Measurements from ENCODE around the gene ADISSP.
A peak's percentile ranks its signal among the peaks of the same experiment; 100 is the strongest.

ADISSP gene

DNA sequence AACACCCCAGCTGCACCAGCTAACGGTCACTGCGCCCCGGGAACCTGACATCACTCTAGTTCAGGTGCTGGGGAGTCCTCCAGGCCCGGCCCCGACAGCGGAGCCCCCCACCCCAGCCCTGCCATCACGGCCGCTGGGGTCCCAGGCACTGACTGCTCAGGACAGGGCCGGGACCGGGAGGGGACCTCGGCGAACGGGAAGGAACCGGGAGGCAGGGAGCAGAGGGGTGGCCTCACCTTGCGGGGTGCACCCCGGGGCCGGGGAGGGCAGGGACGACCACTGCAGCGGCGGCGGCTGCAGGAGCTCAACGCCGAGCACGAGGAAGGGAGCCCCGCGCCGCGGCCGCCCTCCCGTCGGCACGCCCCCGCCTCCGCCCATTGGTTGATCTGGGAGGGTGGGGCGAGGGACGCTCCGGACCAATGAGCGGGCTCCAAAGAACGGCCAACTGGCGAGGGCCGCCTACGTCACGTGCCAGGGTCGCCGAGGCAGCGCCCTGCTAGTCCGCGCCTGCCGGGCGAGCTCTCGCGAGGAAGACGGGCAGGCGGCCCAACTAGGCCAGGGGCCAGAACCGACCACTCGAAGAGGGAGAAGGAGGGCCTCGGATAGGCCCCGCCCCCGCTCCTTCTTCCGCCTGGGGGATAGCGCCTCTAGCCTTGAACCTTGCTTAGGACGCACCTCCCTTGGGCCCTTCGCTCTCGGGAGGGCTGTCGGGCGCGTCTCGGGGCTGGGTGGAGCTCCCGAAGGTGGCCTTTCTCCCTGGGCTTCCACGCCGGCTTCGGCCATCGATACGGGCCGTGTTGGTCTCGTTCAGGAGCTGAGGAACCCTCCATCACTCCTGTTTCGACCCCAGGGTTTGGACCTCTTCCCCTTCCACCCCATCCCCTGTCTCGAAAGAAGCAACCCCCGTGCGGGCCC is at the start of gene ADISSP:
Gene ADISSP, minus strand, starts transcription at position 327 of the 915 bp plus-strand sequence. CDS start 7,653 bp downstream, outside the sequence.
- peak; percentile 99 for DNase-seq

DNA sequence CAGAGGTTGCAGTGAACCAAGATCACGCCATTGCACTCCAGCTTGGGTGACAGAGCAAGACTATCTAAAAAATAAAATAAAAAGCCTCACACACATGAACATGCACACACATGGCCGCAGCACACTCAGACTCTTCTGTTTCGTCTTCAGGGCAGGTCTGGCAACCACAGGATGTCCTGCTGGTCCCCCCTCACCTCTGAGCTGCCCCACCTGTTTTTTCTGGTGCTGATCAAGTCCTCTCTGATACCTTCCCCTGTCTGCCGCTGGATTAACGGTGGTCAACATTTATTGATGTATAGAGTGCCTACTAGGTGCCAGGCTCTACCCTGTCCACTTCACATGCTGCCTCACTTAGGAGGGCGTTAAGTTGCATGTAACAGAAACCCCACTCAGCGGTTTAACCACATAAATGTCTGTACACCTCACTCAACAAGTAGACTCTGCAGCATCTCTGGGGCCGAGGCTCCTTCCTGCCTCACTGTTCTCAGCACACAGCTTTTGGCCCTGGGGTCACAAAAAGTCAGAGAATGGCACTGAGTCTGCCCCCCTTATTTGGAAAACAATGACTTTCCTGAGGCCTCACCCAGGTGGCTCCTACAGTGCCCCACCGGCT is 48.3 kb upstream of the ADISSP start:
- DNase-seq, result no peak

DNA sequence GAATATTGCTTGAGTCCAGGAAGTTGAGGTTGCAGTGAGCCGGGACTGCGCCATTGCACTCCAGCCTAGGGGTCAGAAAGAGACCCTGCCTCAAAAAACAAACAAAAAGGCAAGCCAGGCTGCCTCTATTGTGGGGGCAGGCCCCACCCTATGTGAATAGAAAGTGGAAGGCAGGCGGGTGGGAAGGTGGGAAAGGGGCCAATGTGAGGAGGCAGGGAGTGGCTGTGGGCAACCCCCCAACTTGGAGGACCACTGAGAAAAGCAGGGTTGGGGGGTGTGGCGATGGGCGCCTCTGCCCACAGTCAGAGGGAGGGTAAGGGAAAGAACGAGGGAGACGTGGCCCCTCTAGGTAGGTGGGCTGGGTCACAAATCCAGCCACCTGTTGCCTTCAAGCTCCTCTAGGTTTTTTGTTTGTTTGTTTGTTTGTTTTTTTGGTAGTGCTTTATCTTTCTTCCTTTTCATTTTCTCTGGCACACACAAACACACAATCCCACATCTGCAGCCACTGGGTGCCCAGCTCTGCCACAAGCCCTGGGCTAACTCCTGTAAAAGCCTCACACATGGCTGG is 47.5 kb upstream of the ADISSP start:
- no peak for DNase-seq

DNA sequence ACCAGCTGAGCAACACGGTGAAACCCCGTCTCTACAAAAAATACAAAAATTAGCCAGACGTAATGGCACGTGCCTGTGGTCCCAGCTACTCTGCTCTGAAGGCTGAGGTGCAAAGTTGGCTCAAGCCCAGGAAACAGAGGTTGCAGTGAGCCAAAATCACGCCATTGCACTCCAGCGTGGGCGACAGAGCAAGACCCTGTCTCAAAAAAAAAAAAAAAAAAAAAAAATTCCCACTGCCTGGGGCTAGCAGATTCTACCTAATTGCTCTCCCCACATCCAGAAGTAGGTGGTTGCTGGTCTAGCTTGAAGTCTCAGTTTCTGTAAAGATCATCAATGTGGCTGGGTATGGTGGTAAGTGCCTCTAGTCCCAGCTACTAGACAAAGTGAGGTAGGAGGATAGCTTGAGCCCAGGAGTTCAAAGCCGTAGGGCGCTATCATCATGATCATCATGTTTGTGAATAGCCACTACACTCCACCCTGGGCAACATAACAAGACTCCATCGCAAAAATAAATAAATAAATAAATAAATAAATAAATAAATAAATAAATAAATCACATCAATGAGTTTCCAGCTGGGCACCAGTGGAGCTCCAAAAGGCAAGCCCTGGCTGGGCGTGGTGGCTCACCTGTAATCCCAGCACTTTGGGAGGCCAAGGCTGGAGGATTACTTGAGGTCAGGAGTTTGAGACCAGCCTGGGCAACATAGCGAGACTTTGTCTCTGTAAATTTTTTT is 46.5 kb upstream of the ADISSP start:
- DNase-seq, result no peak

DNA sequence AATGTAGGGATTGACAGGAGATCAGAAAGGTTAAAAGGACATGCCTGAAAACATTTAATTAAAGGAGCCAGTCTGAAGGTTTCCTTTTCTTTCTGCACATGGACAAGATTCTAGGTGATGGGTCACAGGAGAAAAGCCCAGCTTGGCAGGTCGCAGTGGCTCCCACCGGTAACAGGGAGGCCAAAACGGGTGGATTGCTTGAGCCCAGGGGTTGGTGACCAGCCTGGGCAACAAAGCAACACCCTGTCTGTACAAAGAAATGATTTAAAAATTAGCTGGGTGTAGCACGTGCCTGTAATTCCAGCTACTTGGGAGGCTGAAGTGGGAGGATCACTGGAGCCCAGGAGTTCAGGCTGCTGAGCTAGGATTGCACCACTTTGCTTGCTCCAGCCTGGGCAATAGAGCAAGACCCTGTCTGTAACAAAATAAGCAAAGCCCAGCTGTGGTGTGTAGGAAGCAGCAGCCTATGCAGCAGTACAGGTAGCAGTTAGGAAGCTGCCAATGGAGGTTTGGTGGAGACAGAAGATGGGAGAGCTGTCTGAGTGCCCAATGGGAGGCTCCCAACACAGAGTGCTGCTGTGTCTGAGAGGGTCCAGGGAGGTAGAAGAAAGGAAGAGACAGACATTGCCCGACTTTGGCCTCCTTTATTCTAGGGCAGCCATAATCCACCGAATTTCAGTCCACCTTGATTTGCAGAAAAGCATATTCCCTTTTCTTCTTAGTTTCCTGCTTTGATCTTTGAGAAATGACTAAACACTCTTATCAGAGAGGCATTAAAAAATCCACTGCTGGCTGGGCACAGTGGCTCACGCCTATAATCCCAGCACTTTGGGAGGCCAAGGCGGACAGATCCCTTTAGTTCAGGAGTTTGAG is 45.7 kb upstream of the ADISSP start:
- DNase-seq, result no peak

DNA sequence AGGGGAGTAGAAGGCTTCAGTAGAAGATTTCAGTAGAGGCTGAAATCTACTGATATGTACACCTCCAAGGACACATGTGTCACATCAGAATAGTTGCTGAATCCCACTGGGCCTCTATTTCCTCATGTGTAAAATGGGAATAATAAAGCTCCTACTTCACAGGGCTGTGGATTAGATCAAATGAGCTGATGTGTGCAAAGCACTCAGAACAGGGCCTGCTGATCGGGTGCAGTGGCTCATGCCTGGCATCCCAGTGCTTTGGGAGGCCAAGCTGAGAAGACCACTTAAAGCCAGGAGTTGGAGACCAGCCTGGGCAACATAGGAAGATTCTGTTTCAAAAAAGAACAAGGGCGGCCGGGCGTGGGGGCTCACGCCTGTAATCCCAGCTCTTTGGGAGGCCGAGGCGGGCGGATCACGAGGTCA is 44.7 kb upstream of the ADISSP start:
- no peak for DNase-seq

DNA sequence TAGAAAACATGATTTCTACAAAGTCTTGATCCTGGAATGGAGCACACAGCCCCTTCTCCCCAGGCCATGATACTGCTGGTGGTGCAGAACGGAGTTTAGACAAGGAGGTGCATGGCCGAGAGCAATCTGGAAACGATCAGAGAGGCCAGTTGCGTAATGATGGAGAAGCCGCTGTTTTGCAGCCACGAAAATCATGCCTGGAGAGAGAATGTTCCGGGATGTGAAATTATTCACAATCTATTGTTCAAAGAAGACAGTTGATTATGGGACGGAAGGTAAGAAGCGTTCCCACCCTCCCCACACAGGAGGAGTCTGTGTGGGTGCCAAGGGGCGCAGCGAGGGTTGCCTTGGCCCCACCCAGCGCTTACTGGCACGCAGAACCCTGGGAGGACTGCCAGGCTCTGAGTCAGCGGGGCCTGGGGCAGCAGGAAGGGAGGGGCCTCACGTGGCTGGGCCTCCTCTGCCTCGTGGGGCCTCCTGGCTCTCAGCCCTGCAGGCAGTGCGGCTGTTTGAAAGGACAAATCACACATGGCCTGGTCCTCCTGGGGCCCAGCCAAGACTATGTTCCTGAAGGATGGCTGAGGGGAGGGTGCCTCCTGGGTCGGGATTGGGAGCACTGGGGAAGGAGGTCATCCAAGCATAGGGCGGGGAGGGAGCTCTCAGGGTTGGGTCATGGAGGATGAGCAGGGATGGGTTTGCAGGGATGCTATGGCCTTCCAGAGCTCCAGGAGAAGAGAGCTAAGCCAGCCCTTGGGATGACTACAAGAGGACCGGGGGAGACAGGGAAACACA is 44.1 kb upstream of the ADISSP start:
- DNase-seq, result peak; percentile 98

DNA sequence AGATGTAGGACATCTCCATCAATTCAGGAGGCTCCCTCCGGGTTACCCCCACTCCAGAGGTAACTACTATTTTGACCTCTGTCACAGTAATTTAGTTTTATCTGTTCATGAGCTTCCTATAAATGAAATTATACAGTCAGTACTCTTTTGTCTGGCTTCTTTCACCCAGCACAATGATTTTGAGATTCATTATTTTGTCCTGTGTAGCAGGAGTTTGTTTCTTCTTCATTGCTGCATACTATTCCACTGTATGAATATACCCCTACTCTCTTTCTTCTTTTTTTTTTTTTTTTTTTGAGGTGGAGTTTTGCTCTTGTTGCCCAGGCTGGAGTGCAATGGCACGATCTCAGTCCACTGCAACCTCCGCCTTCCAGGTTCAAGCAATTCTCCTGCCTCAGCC is 41.0 kb upstream of the ADISSP start:
- DNase-seq, result no peak

DNA sequence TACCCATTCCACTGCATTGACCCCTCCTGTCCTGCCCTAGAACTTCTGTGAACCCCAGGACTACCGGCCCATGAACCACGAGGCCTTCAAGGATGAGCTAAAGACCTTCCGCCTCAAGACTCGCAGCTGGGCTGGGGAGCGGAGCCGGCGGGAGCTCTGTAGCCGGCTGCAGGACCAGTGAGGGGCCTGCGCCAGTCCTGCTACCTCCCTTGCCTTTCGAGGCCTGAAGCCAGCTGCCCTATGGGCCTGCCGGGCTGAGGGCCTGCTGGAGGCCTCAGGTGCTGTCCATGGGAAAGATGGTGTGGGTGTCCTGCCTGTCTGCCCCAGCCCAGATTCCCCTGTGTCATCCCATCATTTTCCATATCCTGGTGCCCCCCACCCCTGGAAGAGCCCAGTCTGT is 37.2 kb upstream of the ADISSP start:
- DNase-seq, result no peak

DNA sequence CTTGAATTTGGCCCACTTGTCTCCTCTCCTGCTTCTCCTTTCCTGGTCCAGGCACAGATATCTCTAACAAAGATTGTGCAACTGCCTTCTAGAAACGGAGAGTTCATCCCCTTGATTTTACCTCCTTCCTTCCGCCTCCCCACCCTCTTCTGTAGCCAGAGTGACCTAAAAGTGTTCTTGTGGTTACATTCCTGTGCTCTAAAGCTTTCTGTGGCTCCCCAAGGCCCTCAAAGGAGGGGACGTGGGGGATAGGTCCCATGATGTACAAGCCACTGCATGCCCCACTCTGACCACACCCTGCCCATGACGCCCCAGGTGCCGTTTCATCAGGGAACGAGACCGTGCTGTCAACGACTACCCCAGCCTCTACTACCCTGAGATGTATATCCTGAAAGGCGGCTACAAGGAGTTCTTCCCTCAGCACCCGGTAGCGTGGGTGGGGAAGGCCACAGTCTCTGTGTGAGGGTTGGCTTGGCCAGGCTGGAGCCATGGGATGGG is 36.8 kb upstream of the ADISSP start:
- DNase-seq, result no peak

DNA sequence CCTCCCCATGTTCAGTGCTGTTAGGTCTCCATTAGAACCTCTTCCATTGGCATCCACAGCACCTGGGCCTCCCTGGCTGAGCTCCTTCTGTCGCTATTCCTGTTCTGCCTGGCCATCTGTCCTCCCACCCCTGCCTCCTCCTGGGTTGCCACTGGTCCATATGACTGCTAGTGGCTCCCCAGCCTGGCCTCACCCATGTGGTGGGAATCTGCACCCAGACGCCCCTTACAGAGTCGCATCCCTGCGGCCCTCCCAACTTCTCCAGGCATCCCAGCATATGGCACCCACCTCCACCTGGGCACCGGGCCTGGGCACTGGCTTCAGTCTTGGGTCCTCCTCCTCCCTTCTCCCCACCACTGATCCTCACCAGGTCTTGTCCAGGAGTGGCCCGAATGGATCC is 36.3 kb upstream of the ADISSP start:
- no peak for DNase-seq

DNA sequence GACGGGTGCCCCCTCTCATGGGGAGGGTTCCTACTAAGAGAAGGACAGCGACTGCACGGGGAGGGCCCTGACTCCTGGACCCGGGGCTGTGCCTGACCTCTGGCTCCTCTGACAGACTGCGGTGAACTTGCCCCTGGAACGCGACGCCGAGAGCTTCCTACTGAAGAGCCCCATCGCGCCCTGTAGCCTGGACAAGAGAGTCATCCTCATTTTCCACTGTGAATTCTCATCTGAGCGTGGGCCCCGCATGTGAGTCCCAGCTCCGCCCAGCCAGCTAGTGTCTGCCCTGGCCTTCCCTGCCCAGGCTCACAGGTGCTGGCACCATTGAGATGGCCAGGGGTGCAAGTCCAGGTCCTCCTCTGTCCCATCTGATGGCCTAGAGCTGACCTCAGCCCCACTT is 35.7 kb upstream of the ADISSP start:
- DNase-seq, result no peak

DNA sequence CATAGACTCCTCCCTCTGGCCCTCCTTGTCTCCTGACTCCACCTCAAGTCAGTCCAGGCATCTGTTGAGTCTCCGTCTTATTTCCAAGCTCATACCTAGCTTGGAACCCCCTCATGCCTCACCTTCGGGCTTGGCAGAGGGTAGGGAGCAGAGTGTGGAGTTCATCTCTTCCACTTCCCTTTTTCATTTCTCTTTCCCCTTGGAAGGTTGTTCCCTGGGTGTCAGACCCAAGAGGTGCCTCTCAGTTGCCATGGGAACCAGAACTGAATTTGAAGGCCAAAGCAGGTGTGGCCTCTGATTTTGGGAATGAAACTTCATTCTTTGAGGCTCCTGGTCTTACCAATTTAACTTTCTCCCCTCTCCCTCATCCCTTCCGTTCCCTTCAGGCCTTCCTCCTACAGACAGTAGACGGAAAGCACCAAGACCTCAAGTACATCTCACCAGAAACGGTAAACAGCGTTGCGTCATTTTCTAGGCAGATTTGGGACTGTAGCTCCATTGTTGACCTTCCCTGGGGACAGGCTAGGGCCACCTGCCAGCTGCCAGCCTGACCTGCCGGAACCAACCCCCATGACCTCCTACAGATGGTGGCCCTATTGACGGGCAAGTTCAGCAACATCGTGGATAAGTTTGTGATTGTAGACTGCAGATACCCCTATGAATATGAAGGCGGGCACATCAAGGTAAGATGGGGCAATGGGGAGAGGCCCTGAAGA is 35.1 kb upstream of the ADISSP start:
- no peak for DNase-seq

DNA sequence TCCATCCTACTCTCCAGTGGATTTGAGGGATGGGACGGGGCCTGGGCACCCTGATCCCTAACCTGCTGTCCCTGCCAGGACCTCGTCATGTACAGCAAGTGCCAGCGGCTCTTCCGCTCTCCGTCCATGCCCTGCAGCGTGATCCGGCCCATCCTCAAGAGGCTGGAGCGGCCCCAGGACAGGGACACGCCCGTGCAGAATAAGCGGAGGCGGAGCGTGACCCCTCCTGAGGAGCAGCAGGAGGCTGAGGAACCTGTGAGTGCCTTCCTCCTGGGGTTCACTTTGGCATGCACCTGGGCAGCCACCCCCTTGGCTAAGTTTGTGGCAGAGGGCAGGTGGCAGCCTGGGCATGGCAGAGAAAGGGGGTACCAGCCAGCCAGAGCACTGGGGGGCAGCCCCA is 34.3 kb upstream of the ADISSP start:
- DNase-seq, result no peak

DNA sequence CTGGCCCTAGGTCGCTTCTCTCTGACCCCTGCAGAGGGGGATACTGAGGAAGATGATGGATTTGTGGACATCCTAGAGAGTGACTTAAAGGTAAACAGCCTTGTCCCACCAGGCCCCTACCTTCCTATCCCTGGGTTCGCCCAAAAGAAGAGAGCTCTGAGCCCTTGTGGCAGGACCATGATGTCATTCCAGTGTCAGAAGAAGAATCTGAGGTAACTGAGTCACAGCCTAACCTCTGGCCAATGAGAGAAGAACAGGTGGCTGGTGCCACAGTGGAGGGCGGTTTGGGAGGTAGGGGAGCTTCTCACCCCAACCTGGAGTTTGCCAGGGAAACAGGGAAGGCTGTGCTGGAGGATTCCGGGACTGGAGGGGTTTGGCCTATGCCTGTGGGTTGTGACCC is 33.7 kb upstream of the ADISSP start:
- no peak for DNase-seq

DNA sequence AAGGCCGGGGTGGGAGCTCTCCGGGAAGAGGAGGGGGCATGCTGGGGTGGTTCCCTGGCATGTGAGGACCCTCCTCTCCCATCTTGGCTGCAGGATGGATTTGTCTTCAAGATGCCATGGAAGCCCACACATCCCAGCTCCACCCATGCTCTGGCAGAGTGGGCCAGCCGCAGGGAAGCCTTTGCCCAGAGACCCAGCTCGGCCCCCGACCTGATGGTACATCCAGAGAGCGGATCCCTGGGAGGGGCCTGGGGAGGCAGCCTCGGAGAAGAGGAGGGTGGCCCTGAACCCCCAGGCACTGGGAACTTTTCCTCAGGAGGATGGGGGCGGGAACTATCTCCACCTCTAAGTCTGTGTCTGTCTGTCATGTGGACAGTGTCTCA is 33.3 kb upstream of the ADISSP start:
- no peak for DNase-seq

DNA sequence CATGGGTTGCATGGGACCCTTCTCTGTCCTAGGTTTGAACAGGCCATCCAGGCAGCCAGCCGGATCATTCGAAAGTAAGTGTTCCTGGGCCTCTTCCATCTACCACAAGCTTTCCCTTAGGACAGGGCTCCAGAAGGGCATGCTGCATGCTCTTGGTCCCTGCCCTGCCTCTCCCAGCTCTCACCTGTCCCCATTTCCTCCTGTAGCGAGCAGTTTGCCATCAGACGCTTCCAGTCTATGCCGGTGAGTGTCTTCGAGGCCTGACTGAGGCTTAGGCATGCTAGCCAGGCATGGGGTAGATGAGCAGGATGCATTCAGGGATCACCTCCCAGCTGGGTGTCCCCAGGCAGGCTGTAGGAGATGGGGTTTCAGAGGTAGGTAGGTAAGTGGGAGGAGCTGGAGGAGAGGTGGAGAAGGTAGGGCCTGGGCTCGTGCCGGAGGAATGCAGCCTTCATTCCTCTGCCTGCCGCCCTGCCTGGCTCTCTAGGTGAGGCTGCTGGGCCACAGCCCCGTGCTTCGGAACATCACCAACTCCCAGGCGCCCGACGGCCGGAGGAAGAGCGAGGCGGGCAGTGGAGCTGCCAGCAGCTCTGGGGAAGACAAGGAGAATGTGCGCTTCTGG is 32.8 kb upstream of the ADISSP start:
- no peak for DNase-seq

DNA sequence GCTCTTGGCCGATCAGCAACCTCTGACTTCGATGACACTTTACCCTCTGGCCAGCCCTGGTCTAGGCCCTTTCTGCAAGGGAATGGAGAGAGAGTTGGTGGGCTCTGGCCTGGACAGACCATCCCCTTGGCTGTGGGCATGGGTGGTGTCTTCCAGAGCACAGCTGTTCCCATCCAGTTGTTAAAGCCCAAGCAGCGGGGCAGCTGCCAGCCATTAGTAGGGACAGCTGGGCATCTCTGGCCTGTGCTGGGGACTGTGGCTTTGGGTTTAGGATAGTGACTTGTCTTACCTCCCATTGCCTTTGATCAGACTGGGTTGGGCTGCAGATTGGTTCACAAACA is 31.3 kb upstream of the ADISSP start:
- DNase-seq, result peak; percentile 77

DNA sequence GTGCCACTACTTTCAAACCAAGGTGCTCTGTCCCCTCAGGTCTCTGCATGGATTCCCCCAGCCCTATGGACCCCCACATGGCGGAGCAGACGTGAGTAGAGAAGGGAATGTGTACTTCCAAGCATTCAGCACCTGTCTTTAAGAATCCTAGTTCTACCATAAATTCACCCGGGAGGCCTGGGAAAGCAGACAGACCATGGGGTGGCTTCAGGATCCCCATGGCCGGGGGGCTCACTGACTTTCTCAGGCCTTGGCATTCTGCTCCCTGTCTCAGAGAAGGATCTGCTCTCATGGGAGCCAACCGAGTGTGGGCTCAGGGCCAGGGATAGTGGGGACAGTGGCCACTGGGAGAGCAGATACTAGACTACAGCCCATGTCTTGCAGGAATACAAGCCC is 30.8 kb upstream of the ADISSP start:
- no peak for DNase-seq

All from right hindlimb (tissue), 1 donor.